WTC11 (cell line): ENCODE results near the gene CCNA2. TPM values are rescaled to one million over a fixed set of nuclear protein-coding genes. Genes with fewer than 3 reads are reported as not detected.

Experiments used
- ATAC-seq: fragments of 200-7000 bp; cut with Tn5 transposase; 2 replicates; pipeline ENCODE4 v1.10.0; 2021; ENCODE audit warnings: mild to moderate bottlenecking, moderate library complexity
- CTCF ChIA-PET: fragments of 300-600 bp; sonication (Branson Sonifier 250); formaldehyde crosslinking; loops from one replicate; lab custom pipeline; 2021; ENCODE audit warnings: antibody characterized with exemption; lab: Charles Lee
- POLR2A ChIA-PET: fragments of 350-600 bp; sonication (Branson Sonifier 250); formaldehyde crosslinking; loops from one replicate; lab custom pipeline; 2021; ENCODE audit warnings: antibody characterized with exemption; lab: Charles Lee
- DNase-seq: peaks from one replicate; pipeline ENCODE4 v3.0.0; 2021; ENCODE audit warnings: low spot score
- H3K27ac Mint-ChIP-seq: 2 replicates; pipeline ENCODE4 v1.8.0; 2021; ENCODE audit warnings: mixed read lengths
- H3K27me3 Mint-ChIP-seq: 2 replicates; pipeline ENCODE4 v1.8.0; 2021; ENCODE audit warnings: low read depth, mild to moderate bottlenecking, moderate library complexity, mixed read lengths
- H3K36me3 Mint-ChIP-seq: 2 replicates; pipeline ENCODE4 v1.8.0; 2021; ENCODE audit warnings: mixed read lengths
- H3K4me1 Mint-ChIP-seq: 2 replicates; pipeline ENCODE4 v1.8.0; 2022; ENCODE audit warnings: mixed read lengths
- H3K4me3 Mint-ChIP-seq: 2 replicates; pipeline ENCODE4 v1.8.0; 2021; ENCODE audit warnings: mild to moderate bottlenecking, moderate library complexity, mixed read lengths
- H3K9me3 Mint-ChIP-seq: 2 replicates; pipeline ENCODE4 v1.8.0; 2021; ENCODE audit warnings: mixed read lengths
- AFF4 ChIP-seq: sonication (generic); formaldehyde crosslinking; IDR thresholded peaks from 2 replicates; pipeline ENCODE4 v1.8.1; 2023; ENCODE audit warnings: mild to moderate bottlenecking, missing genetic modification reagents, borderline replicate concordance
- AR ChIP-seq: fragments of 250-450 bp; sonication (Bioruptor Pico); IDR thresholded peaks from 2 replicates; pipeline ENCODE4 v1.9.0; 2021; ENCODE audit warnings: mild to moderate bottlenecking
- ATF1 ChIP-seq: sonication (generic); formaldehyde crosslinking; IDR thresholded peaks from 2 replicates; pipeline ENCODE4 v1.8.1; 2023; ENCODE audit warnings: mild to moderate bottlenecking, moderate library complexity, missing genetic modification reagents
- E2F1 ChIP-seq: sonication (generic); formaldehyde crosslinking; IDR thresholded peaks from 2 replicates; pipeline ENCODE4 v1.8.0; 2022; ENCODE audit warnings: mild to moderate bottlenecking, missing genetic modification reagents
- E2F4 ChIP-seq: sonication (generic); formaldehyde crosslinking; IDR thresholded peaks from 2 replicates; pipeline ENCODE4 v1.8.1; 2022; ENCODE audit warnings: low read depth, mild to moderate bottlenecking, moderate library complexity, missing genetic modification reagents, borderline replicate concordance
- FOXK1 ChIP-seq: sonication (generic); formaldehyde crosslinking; IDR thresholded peaks from 2 replicates; pipeline ENCODE4 v1.8.0; 2022; ENCODE audit warnings: mild to moderate bottlenecking, moderate library complexity, missing genetic modification reagents
- MAX ChIP-seq: sonication (generic); formaldehyde crosslinking; IDR thresholded peaks from 2 replicates; pipeline ENCODE4 v1.8.0; 2022; ENCODE audit warnings: mild to moderate bottlenecking, missing genetic modification reagents
- NFATC4 ChIP-seq: fragments of 250-450 bp; sonication (Bioruptor Pico); IDR thresholded peaks from 2 replicates; pipeline ENCODE4 v1.9.0; 2021; ENCODE audit warnings: mild to moderate bottlenecking
- NFYB ChIP-seq: sonication (generic); formaldehyde crosslinking; conservative IDR thresholded peaks from 2 replicates; pipeline ENCODE4 v1.8.0; 2022; ENCODE audit warnings: low read depth, missing genetic modification reagents
- NR1H2 ChIP-seq: sonication (generic); formaldehyde crosslinking; IDR thresholded peaks from 2 replicates; pipeline ENCODE4 v1.9.0; 2021; ENCODE audit warnings: mild to moderate bottlenecking, moderate library complexity, missing genetic modification reagents
- NR2C2 ChIP-seq: sonication (generic); formaldehyde crosslinking; IDR thresholded peaks from 2 replicates; pipeline ENCODE4 v1.8.0; 2022; ENCODE audit warnings: mild to moderate bottlenecking, missing genetic modification reagents
- PRDM15 ChIP-seq: sonication (generic); formaldehyde crosslinking; IDR thresholded peaks from 2 replicates; pipeline ENCODE4 v1.8.0; 2022; ENCODE audit warnings: missing genetic modification reagents
- SP1 ChIP-seq: sonication (generic); formaldehyde crosslinking; conservative IDR thresholded peaks from 2 replicates; pipeline ENCODE4 v1.8.1; 2022; ENCODE audit warnings: missing genetic modification reagents
- TP53 ChIP-seq: sonication (generic); formaldehyde crosslinking; IDR thresholded peaks from 2 replicates; pipeline ENCODE4 v1.8.1; 2023; ENCODE audit warnings: mild to moderate bottlenecking, missing genetic modification reagents
- ZBTB43 ChIP-seq: sonication (generic); formaldehyde crosslinking; IDR thresholded peaks from 2 replicates; pipeline ENCODE4 v1.8.1; 2023; ENCODE audit warnings: mild to moderate bottlenecking, missing genetic modification reagents
- ZNF317 ChIP-seq: sonication (generic); formaldehyde crosslinking; IDR thresholded peaks from 2 replicates; pipeline ENCODE4 v1.8.1; 2023; ENCODE audit warnings: low read depth, mild to moderate bottlenecking, moderate library complexity, missing genetic modification reagents, borderline replicate concordance
- ZNF512 ChIP-seq: sonication (generic); formaldehyde crosslinking; IDR thresholded peaks from 2 replicates; pipeline ENCODE4 v1.8.1; 2022; ENCODE audit warnings: missing genetic modification reagents, borderline replicate concordance
- ZNF671 ChIP-seq: fragments of 250-450 bp; sonication (Bioruptor Pico); IDR thresholded peaks from 2 replicates; pipeline ENCODE4 v1.8.0; 2021; ENCODE audit warnings: mild to moderate bottlenecking
- total RNA-seq: library from RNA; stranded (reverse); gene quantifications from 3 replicates; pipeline ENCODE4 v1.2.3, GENCODE V29; 2021

The CCNA2 gene
- total RNA-seq, 1 experiment from 2014 or later, result 95.1 TPM

- TF ChIP-seq ZNF512, result no peak
- no peak for TF ChIP-seq ZNF317 (CRISPR knock-in tag)
- no peak for TF ChIP-seq FOXK1 (CRISPR knock-in tag)
- no peak for TF ChIP-seq ZNF671
- no peak for TF ChIP-seq AR (CRISPR knock-in tag)
Observed at GRCh38 chr4:121792966-121793365, 30.7 kb downstream of the CCNA2 start (continued).

- H3K27me3 Mint-ChIP-seq, result no peaks in the 10 kb centered on the region
- DNase-seq, result no peak
- no peak overlapping the region for H3K27ac Mint-ChIP-seq
- CTCF ChIA-PET, result no interaction called here
- no peak overlapping the region for H3K4me3 Mint-ChIP-seq
- POLR2A ChIA-PET, result no interaction called here
- no peaks in the 10 kb centered on the region for H3K36me3 Mint-ChIP-seq
- ATAC-seq, result no peak
- no peaks in the 10 kb centered on the region for H3K9me3 Mint-ChIP-seq
- H3K4me1 Mint-ChIP-seq, result peaks cover 20% of the 10 kb centered on the region
- TF ChIP-seq E2F1 (CRISPR knock-in tag) (no peak), ATF1 (CRISPR knock-in tag) (no peak), MAX (CRISPR knock-in tag) (no peak), SP1 (CRISPR knock-in tag) (no peak), NR1H2 (CRISPR knock-in tag) (no peak), NR2C2 (CRISPR knock-in tag) (no peak), NFATC4 (no peak), NFYB (CRISPR knock-in tag) (no peak), ZBTB43 (CRISPR knock-in tag) (no peak), AFF4 (CRISPR knock-in tag) (no peak), E2F4 (CRISPR knock-in tag) (no peak), ZNF317 (CRISPR knock-in tag) (no peak), TP53 (no peak), PRDM15 (CRISPR knock-in tag) (no peak)
Observed at GRCh38 chr4:121791481-121791880, 32.2 kb downstream of the CCNA2 start.
